GM19238 (cell line): ENCODE data around the gene OR2L5.

Experiments
- DNase-seq: peaks from one replicate; pipeline ENCODE4 v3.0.0; 2011; ENCODE audit warnings: low spot score; ENCODE audit not compliant: insufficient read length

Gene OR2L5, protein sequence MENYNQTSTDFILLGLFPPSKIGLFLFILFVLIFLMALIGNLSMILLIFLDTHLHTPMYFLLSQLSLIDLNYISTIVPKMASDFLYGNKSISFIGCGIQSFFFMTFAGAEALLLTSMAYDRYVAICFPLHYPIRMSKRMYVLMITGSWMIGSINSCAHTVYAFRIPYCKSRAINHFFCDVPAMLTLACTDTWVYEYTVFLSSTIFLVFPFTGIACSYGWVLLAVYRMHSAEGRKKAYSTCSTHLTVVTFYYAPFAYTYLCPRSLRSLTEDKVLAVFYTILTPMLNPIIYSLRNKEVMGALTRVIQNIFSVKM

GRCh38 chr1:248013229-248013710 is at the start of gene OR2L5:
OR2L5 (plus strand) TSS chr1:248013660; CDS start chr1:248021948, 8,288 bp downstream.
- no peak for DNase-seq

DNA sequence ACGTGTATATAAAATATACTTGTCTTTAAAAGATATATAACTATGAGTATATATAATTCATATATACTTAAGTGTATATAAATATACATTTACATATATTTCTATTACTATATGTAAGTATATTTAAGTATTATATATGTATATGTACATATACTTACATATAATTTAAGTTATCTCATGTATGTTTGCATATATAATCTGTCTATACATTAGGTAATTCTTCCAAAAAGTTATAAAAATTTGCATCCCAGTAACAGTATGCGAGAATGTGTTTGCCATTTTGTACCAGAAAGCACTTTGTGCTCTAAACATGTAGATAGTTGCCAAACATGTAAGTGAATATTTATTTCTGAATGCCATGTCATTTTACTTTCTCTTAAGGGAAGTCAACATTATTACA is 48.5 kb upstream of the OR2L5 start, which contains the start of gene OR2AK2:
Gene OR2AK2, plus strand, starts transcription at position 301 of the 400 bp plus-strand sequence. CDS start 144 bp downstream, outside the sequence.
- no peak for DNase-seq

GRCh38 chr1:247966532-247967204 is 46.8 kb upstream of the OR2L5 start:
- DNase-seq, result no peak

- no peak for DNase-seq
These were observed 20.5 kb upstream of the OR2L5 start for GRCh38 chr1:247992986-247993385.

GRCh38 chr1:247998811-247999210 is 14.6 kb upstream of the OR2L5 start:
- no peak for DNase-seq

GRCh38 chr1:248000169-248000568 is 13.3 kb upstream of the OR2L5 start:
- no peak for DNase-seq

DNA sequence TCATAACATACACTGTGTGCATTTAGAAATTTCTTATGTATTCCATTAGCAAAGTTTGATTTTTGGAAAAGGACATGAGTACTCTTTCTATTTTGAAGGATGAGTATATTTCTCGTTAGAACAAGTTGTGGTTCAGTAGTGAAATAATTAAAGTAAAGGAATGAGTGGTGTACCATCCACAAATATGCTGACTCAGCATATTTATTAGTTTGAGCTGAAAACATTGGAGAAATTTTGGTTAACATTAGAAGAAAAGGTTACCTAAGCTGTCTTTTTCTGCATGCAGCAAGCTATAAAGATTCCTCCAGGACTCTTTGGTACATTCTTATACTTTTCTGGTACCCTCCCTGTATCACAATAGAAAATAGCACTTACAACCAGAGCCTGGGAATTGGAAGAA is 5.7 kb upstream of the OR2L5 start:
- no peak for DNase-seq

- DNase-seq, result no peak
These were observed 3.8 kb upstream of the OR2L5 start for GRCh38 chr1:248009681-248010080.

GRCh38 chr1:248015803-248016202 is 2.3 kb downstream of the OR2L5 start:
- DNase-seq, result no peak

GRCh38 chr1:248029770-248030169 is 16.3 kb downstream of the OR2L5 start, which contains the start of gene OR2L2:
OR2L2 (plus strand) TSS chr1:248030070; CDS start chr1:248038268, 8,198 bp downstream.
- DNase-seq, result no peak

DNA sequence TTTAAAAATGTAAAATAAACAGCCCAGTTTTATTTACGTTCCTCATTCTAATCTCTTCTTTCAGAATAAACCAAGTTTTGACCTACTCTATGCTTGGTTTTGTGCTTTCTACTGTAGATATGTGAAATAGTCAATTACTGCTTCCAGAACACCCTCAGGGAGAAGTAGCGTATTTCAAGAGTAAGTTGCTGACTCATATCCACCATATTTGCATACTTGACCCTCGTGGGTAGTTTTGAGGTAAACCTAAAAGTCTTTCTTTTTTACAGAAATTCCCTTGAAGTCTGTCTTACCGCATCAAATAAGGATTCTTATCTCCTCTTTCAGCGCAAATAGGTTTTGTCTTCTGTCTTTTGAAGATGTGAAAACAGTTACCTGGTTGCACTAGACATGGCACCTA is 31.7 kb downstream of the OR2L5 start:
- DNase-seq, result no peak

DNA sequence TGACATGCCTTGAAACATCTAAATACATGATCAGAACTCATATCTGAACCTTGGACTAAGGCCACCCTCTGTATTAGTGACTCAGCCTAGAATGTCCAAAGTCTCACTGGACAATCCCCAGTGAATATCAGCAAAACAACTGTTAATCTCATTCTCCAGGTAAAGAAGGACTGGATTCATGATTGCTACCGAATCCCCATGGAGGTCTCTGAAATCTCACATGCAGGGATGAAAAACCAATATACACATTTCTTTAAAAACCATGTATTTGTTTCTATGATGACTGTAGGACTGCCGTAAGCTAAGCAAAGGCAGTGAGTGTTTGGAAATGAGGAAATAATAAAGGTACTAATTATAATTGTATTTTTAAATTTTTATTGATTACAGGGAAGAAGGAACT is 33.1 kb downstream of the OR2L5 start, which contains the start of gene OR2L3:
Gene OR2L3, plus strand, starts transcription at position 301 of the 400 bp plus-strand sequence. CDS start 13,846 bp downstream, outside the sequence.
- no peak for DNase-seq

- no peak for DNase-seq
These were observed 33.5 kb downstream of the OR2L5 start for GRCh38 chr1:248047008-248047407.

DNA sequence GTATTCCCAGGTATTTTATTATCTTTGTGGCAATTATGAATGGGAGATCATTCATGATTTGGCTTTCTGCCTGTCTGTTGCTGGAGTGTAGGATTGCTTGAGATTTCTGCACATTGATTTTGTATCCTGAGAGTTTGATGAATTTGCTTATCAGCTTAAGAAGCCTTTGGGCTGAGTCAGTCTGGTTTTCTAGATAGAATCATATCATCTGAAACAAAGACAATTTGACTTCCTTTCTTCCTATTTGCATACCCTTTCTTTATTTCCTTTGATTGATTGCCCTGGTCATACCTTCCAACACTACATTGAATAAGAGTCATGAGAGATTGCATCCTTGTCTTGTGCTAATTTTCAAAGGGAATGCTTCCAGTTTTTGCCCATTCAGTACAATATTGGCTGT is 41.2 kb downstream of the OR2L5 start:
- DNase-seq, result no peak

GRCh38 chr1:248055261-248055660 is 41.8 kb downstream of the OR2L5 start:
- DNase-seq, result no peak

- DNase-seq, result no peak
These were observed 51.6 kb downstream of the OR2L5 start for GRCh38 chr1:248065071-248065470.

GRCh38 chr1:248065604-248066003 is 52.1 kb downstream of the OR2L5 start:
- DNase-seq, result no peak
